ENCODE results near the gene GPER1. TPM values are rescaled to one million over a fixed set of nuclear protein-coding genes. Genes with fewer than 3 reads are reported as not detected.

The GPER1 gene
- total RNA-seq, 1 experiment from 2014 or later, result not detected

GRCh38 chr7:1087465-1087814 lies 473 bp upstream of the GPER1 start:
- Histone ChIP-seq H3K4me2 (ENCODE audit: insufficient read depth, insufficient read length, low read length) (peak overlapping the region; percentile 36), H3K9ac (ENCODE audit: extremely low read depth, insufficient read length, low read length) (no peak overlapping the region)

More at GRCh38 chr7:1087465-1087814, 473 bp upstream of the GPER1 start:
- no peaks in the 10 kb centered on the region for H3K27me3 ChIP-seq (ENCODE audit: insufficient read depth, low read length)
- no peak overlapping the region for H3K18ac ChIP-seq (ENCODE audit: insufficient read length, low read depth, low read length)
- H3K23ac ChIP-seq (ENCODE audit: insufficient read length, low read depth, low read length), result no peak overlapping the region
- H3K9me3 ChIP-seq (ENCODE audit: control insufficient read depth, low read depth, low read length), result no peaks in the 10 kb centered on the region
- H4K5ac ChIP-seq (ENCODE audit: insufficient read length, low read depth, low read length), result no peak overlapping the region
- H3K36me3 Mint-ChIP-seq (ENCODE audit: insufficient read depth in 1 of 3, low read depth in 3 of 3), result peaks cover 0 to 8% (median 7%) of the 10 kb centered on the region in 3 experiments; a peak in 5 of 7 replicates
- peaks cover 3% of the 10 kb centered on the region for H3K23me2 ChIP-seq (ENCODE audit: insufficient read length, low read depth, low read length, poor library complexity, severe bottlenecking)
- H2AFZ ChIP-seq (ENCODE audit: low read length), result no peak overlapping the region
- H4K91ac ChIP-seq (ENCODE audit: insufficient read length, low read depth, low read length), result no peak overlapping the region
- no peaks in the 10 kb centered on the region for H3K79me2 ChIP-seq (ENCODE audit: insufficient read depth, low read length)
- H2BK5ac ChIP-seq (ENCODE audit: insufficient read length, low read length), result no peak overlapping the region
- H3K27ac ChIP-seq (ENCODE audit: insufficient read length, low read depth, low read length), result no peak overlapping the region
- no peaks in the 10 kb centered on the region for H3K9me3 Mint-ChIP-seq
- H3K27ac Mint-ChIP-seq, result no peak overlapping the region
- no peak overlapping the region for H3K56ac ChIP-seq (ENCODE audit: insufficient read length, low read depth, low read length)
- H2BK120ac ChIP-seq (ENCODE audit: low read depth, low read length, poor library complexity, severe bottlenecking), result no peak overlapping the region
- H3T11ph ChIP-seq (ENCODE audit: low read length), result no peak overlapping the region
- no CpG with 5 or more reads among the region's 6 CpGs for WGBS (ENCODE audit: extremely low coverage, insufficient read length, low lambda C conversion rate)
- no peak overlapping the region for H2BK15ac ChIP-seq (ENCODE audit: low read depth, low read length)
- H3K79me1 ChIP-seq (ENCODE audit: insufficient read depth, low read depth, low read length, poor library complexity, severe bottlenecking), result no peaks in the 10 kb centered on the region
- H3K4ac ChIP-seq (ENCODE audit: low read depth, low read length), result no peak overlapping the region
- peaks cover 5% of the 10 kb centered on the region for H4K20me1 ChIP-seq (ENCODE audit: control insufficient read depth, insufficient read depth, insufficient read length)
- no peak overlapping the region for H3K14ac ChIP-seq (ENCODE audit: insufficient read depth, low read length)
- H2BK12ac ChIP-seq (ENCODE audit: insufficient read length, low read depth, low read length), result no peak overlapping the region
- H2BK20ac ChIP-seq (ENCODE audit: low read depth, low read length, poor library complexity, severe bottlenecking), result no peak overlapping the region
- no peak for DNase-seq
- no peaks in the 10 kb centered on the region for H3K27me3 Mint-ChIP-seq (ENCODE audit: low read depth)
- H3K4me3 Mint-ChIP-seq, result peak overlapping the region in 1 of 2 experiments; percentile 74; a peak in 1 of 5 replicates
- peaks cover 2% of the 10 kb centered on the region; the same call in 1 of the 2 replicates for H3K4me1 ChIP-seq (ENCODE audit: insufficient read depth, low read length)
- no peak overlapping the region for H4K8ac ChIP-seq (replicated peaks; ENCODE audit: insufficient read length, low read depth, low read length)
- H2AK5ac ChIP-seq (ENCODE audit: insufficient read length, low read length), result no peak overlapping the region
- H3K4me1 Mint-ChIP-seq, result peaks cover 20 to 22% of the 10 kb centered on the region in 2 experiments
- no peak for TF ChIP-seq CTCF (conservative IDR thresholded peaks at IDR 0.05)

All from H9 (cell line).